Daoy (cell line): ENCODE data around the gene ANAPC4. TPM values are rescaled to one million over a fixed set of nuclear protein-coding genes. Genes with fewer than 3 reads are reported as not detected.

ENCODE experiments used
- DNase-seq: peaks from one replicate; pipeline ENCODE4 v3.0.0-alpha.2; 2015; ENCODE audit warnings: low read depth
- total RNA-seq: library from RNA; depleted of rRNA; stranded (reverse); fragments of >200 nt; shearing (Covaris generic); gene quantifications from 2 replicates; pipeline ENCODE4 v1.2.3, GENCODE V29; 2014

ANAPC4 gene
- total RNA-seq, 1 experiment from 2014 or later, result 23.3 TPM

- DNase-seq, result no peak
Measured at GRCh38 chr4:25433966-25434827, 57.1 kb downstream of the ANAPC4 start.

- DNase-seq, result no peak
Measured at GRCh38 chr4:25437926-25438325, 60.9 kb downstream of the ANAPC4 start.

DNA sequence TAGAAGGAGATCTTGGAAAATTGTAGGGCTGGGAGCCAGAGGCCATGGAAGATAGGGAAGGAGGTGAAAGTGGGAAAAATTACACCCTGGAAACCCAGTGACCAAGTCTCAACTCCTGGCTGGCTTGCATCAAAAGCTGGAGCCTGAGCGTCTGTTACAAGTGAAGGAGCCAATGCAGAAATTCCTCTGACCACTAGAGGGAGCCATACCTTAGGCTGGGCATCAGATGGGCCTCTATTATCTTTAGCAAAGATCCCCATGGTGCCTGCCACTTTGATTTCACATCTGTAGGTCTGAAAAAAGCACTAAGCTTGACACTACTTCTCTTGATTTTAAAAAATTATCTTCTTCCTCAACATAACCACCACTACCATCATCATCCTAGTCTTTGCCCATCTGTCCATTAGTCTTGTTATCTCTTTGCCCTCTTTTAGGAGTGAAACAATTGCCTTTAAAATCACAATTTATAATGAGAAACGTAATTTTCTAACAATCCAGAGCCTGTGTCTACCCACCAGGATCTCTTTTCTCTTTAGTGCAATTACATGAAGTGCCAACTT is 62.9 kb downstream of the ANAPC4 start:
- DNase-seq, result peak; percentile 58

- no peak for DNase-seq
Measured at GRCh38 chr4:25440478-25441030, 63.5 kb downstream of the ANAPC4 start.

GRCh38 chr4:25441519-25442117 is 64.6 kb downstream of the ANAPC4 start:
- peak; percentile 60 for DNase-seq

- no peak for DNase-seq
Measured at GRCh38 chr4:25442863-25443307, 65.8 kb downstream of the ANAPC4 start.

DNA sequence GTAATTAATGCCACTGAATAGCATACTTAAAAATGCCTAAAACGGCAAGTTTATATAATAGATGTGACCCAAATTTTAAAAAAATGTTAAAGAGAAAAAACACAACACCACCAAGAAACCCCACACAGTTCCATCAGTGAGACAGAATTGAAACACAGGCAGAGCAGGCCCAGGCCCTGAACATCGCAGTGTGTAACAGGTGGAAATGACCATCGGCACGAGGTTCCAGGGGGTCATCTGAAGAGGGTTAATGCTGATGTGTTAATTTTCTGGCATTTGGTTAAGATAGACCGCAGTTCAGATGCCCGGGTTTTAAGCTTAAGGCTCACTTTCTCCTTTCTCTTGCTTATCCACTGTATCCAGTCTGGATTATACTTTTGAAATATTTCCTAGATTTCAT is 66.8 kb downstream of the ANAPC4 start:
- DNase-seq, result no peak

DNA sequence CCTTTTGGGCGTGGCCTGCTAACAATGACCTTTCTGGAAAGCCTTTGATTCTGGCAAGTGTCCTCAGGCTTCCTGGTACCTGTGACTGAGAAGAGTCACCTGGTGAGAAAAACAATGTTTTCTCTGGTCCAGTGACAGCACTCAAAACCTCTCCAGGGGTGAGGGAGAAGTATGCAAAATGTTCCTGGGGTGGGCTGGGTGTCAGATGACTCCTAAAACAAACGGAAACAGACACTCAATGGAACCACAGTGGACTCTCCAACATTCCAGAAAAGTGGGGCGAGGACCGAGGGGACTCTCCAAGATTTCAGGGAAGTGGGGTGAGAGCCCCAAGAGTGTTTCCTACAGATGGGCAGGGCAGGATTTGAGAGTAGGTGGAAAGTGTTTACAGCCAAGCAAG is 69.5 kb downstream of the ANAPC4 start:
- DNase-seq, result no peak

GRCh38 chr4:25448379-25449109 is 71.5 kb downstream of the ANAPC4 start:
- DNase-seq, result peak; percentile 55

GRCh38 chr4:25449270-25449669 is 72.2 kb downstream of the ANAPC4 start:
- DNase-seq, result peak; percentile 54

DNA sequence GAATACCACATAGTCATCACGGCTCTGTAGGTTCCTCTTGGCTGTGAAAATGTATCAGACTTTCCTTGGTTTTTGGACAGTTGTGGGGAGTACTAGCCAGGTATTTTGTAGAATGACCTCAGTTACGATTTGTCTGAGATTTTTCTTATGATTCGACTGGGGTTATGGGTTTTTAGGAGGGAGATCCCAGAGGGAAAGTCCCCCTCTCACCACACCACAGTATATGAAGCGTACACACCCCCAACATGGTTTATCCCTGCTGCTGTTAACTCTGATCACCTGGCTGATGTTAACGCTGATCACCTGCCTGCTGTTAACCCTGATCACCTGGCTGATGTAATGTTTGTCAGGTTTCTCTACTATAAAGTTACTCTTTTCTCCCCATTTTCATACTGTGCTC is 72.6 kb downstream of the ANAPC4 start:
- no peak for DNase-seq

- no peak for DNase-seq
Measured at GRCh38 chr4:25450491-25450901, 73.4 kb downstream of the ANAPC4 start.

DNA sequence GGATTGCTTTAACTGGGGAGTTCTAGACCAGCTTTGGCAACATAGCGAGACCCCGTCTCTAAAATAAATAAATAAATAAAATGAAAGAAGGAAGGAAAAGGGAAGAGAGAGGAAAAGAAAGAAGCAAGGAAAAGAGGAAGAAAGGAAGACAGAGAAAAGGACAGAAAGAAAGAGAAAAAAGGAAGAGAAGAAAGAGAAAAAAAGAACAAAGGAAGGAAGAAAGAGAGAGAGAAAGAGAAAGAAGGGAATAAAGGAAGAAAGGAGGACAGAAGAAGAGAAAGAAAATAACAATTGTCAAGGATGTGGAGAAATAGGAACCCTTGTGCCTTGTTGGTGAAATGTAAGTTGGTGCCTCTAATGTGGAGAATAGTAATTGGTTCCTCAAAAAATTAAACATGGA is 74.6 kb downstream of the ANAPC4 start:
- no peak for DNase-seq

GRCh38 chr4:25452081-25452480 is 75.0 kb downstream of the ANAPC4 start:
- no peak for DNase-seq

DNA sequence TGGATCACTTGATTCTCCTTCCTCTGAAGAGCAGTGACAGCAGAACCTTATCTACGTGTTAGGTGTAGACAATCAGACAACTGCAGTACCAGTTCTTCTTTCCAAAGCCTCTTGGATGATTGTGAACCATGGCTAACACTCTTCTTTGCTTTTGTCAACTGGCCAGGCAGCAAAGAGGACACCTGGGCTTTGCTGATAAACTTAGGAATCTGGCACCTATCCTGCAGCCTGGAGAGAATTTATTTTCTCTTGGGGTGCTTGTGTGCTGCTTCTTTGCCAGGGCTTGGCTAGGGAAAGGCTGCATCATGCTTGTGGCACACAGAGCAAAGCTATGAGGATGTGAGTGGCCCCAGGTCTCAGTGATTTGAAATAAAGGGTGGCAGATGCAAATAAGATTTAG is 77.4 kb downstream of the ANAPC4 start:
- DNase-seq, result no peak

DNA sequence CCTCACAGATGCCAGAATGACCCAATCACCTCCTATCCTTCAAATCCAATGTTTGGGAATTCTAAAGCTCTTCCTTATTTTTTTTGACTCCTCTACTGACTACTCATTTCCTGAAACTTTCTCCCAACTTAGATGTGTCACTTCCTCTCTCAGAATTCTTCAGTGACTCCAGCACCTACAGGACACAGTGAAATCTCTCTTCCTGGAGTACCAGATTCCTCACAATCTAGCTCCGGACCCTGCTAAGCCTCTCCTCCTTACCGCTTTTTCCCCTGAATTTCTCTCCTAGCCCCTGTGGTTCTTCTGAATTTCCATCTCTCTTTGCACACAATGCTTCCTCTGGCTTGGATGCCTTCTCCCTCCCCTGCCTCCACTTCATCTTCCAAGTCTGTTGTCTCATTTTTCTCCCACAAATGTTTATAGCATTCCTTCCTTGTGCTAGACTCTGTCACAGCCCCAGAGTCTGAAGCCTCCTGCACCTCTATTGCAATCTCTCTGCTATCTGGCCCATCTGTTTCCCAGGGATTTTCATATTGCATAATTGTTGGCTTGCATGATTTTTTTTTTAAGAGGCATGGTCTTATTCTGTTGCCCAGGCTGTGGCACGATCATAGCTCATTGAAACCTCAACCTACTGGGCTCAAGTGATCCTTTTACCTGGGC is 80.1 kb downstream of the ANAPC4 start:
- peak; percentile 57 for DNase-seq

GRCh38 chr4:25466966-25467697 is 90.1 kb downstream of the ANAPC4 start:
- no peak for DNase-seq

DNA sequence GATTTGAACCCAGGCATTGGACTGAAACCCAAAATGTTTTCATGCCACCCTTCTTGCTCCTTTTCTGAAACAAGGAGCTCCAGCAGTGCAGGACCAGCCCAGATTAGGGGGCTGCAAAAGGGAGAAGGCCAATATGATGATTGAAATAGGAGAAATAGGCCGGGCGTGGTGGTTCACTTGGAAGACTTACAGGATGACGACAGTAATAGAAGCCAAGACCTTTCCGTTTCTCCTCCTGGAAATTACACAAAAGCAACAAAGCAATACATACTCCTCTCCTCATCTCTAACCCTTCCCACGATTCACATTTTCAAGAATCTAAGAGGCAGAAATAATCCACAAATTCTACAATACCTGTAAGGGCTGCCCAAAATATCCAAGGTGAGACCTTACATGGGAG is 90.8 kb downstream of the ANAPC4 start:
- DNase-seq, result no peak
